Activated T-helper 2 cell treated with anti-CD3 and anti-CD28 coated beads, Interferon-gamma antibody, Interleukin-2, Interleukin-4, amounts not matched to agents 10 μg/mL and 5 μg/mL and 100 μg/mL, durations not matched to agents 14 hours and 24 hours and 36 hours (primary cell): ENCODE results near the gene HOGA1. TPM values are rescaled to one million over a fixed set of nuclear protein-coding genes. Genes with fewer than 3 reads are reported as not detected.
"Not testable (repeated sequence)": the region's sequence is repeated elsewhere in the genome, so short reads cannot be mapped to it uniquely, and the experiment has no call there.

Source experiments
- DNase-seq: peaks from one replicate; pipeline ENCODE4 v3.0.0; 2021; ENCODE audit warnings: low spot score
- H3K27ac Mint-ChIP-seq: one replicate; pipeline ENCODE4 v1.8.0; 2021; ENCODE audit warnings: mixed read lengths
- H3K27me3 Mint-ChIP-seq: one replicate; pipeline ENCODE4 v1.8.0; 2021; ENCODE audit warnings: low read depth, mixed read lengths
- H3K36me3 Mint-ChIP-seq: one replicate; pipeline ENCODE4 v1.8.0; 2021; ENCODE audit warnings: low read depth, mixed read lengths
- H3K4me1 Mint-ChIP-seq: one replicate; pipeline ENCODE4 v1.8.0; 2021; ENCODE audit warnings: low read depth, mixed read lengths
- H3K4me3 Mint-ChIP-seq: one replicate; pipeline ENCODE4 v1.8.0; 2021; ENCODE audit warnings: low read depth, mild to moderate bottlenecking, moderate library complexity, mixed read lengths
- H3K9me3 Mint-ChIP-seq: one replicate; pipeline ENCODE4 v1.8.0; 2021; ENCODE audit warnings: mixed read lengths
- intact Hi-C: fragments of 100-400 bp; cut with micrococcal nuclease; formaldehyde crosslinking; loops from one replicate; pipeline ENCODE4 v1.15.1; 2023
- total RNA-seq: library from RNA; stranded (reverse); gene quantifications from 2 replicates; pipeline ENCODE4 v1.2.3, GENCODE V29; 2022

HOGA1 gene
- total RNA-seq, 1 donor from 2014 or later, result not detected

DNA sequence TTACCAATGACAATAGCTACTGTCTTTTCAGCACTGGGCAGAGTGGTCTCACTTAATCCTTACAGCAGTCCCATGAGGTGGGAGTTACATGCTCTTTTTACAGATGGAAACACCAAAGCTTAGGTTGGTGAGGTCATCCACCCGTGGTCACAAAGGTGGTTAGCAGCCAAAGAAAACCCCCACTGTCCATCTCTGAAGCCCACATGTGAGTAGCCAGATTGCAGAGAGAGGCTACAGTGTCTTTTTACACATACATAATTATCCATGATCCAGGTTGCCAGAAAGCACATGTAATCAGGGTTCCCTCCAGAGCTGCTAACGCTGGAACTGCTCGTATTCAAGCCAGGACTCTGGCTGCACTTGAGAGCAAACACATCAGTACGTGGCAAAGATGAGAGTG lies 36.2 kb upstream of the HOGA1 start:
- Mint-ChIP-seq H3K27me3 (no peaks in the 10 kb centered on the region), H3K36me3 (no peaks in the 10 kb centered on the region), H3K27ac (no peak overlapping the region), H3K9me3 (no peaks in the 10 kb centered on the region), H3K4me3 (no peak overlapping the region), H3K4me1 (peaks cover 11% of the 10 kb centered on the region)
- no peak for DNase-seq
- intact Hi-C loops, result no loop called here

DNA sequence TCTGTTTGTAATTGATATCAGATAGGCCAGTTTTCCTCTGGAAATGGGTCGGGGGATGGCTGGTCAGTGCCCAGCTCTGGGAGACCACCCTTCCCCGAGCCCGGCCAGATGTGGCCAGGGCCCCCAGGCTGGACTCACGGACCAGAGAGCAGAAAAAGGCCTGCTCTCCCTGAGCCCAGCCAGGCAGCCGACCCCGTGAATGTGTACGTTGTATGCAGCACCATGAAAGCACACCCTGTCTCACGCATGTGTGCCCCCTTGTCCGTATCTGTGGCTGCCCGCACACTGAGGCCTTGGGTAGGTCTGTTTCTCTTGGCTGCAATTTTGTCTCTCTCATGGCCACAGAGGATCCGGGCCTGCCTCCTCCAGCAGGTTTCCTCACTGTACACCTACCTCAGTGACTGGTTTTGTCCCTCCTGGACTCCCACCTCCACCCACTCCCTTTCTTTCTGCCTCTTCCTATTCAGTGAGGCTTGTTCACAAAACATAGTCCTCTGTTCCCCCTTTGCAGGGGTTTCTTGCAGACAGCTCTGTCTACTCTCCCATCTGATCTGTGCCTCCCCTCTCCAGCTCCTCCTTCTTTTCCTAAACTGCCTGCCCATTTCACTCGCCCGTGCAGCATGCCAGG lies 35.2 kb upstream of the HOGA1 start:
- Mint-ChIP-seq H3K27ac (no peak overlapping the region), H3K4me3 (no peak overlapping the region), H3K4me1 (peaks cover 5% of the 10 kb centered on the region), H3K27me3 (no peaks in the 10 kb centered on the region), H3K36me3 (no peaks in the 10 kb centered on the region), H3K9me3 (no peaks in the 10 kb centered on the region)
- intact Hi-C loops, result no loop called here
- DNase-seq, result no peak

DNA sequence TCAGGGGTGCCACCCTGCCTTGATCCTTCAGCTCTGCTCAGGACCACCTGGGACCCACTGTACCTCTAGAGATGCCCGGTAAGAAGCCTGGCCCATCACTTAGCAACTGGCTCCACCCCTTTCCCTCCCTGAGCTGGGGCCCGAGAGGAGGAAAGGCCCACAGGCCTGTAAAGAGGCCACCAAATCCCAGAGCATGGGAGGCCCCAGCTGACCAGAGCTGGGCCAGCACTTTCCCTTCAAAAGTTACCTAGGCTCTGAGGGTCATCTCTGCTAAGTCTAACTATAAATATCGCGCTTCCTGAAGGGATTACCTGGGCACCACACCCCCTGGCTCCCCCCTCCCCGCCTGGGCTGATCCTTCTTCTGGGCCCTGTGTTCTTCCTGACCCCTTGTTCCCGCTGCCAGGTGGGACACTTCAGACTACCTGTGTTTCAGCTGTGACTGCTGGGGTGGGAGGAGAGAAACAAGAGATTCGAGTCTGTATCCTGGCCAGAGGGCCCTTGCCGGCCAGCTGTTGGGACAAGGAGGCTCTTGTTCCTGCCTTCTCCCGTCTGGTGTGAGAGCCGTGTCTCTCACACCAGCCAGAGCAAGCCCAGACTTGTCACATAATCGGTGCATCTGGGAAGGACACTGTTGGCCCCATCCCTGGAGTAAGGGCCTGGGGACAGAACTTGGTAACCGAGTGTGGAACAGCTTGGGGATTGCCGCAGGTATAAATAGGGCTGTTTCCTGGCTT lies 34.4 kb upstream of the HOGA1 start:
- DNase-seq, result no peak
- Mint-ChIP-seq H3K27me3 (no peaks in the 10 kb centered on the region), H3K36me3 (no peaks in the 10 kb centered on the region), H3K4me1 (peaks cover 4% of the 10 kb centered on the region), H3K4me3 (no peak overlapping the region), H3K9me3 (no peaks in the 10 kb centered on the region), H3K27ac (no peak overlapping the region)
- intact Hi-C loops, result no loop called here

DNA sequence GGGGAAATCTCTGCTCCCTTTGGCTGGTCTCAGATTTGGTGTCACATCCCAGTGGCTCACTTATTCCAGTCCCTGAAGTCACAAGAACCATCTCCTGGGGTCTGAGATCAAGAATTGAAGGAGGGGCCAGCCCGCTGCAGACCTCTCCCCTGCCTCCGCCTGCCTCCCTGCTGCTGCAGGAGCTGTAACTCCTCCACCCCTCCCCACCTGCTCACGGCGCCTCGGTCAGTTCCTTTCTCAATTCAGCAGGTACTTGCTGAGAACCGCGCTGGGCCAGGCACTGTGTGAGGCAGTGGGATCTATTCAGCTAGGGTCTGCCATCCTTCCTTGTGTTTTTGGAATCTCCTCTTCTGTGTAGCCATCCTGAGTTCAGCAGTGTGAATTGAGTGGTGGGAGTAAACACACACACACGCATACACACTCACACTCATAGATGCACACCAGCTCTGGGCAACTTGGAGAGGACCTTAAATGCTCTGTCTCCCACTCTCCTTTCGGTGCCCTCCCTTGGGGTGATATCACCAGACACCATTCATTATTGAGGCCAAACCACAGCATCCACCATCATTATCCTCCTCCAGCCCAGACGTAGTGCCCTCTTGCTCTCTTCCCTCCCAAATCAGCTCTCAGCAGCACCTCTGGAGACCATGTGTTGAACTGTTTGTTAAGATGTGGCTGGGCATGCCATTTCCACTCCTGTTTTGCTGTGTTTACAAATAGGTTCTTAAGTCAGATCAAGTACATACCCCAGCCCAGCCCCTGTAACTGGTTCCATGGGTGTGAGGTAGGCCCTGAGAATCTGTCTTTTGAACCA lies 33.6 kb upstream of the HOGA1 start:
- peaks cover 2% of the 10 kb centered on the region for H3K4me1 Mint-ChIP-seq
- no peak overlapping the region for H3K27ac Mint-ChIP-seq
- intact Hi-C loops, result no loop called here
- no peaks in the 10 kb centered on the region for H3K27me3 Mint-ChIP-seq
- H3K36me3 Mint-ChIP-seq, result no peaks in the 10 kb centered on the region
- H3K9me3 Mint-ChIP-seq, result no peaks in the 10 kb centered on the region
- DNase-seq, result no peak
- no peak overlapping the region for H3K4me3 Mint-ChIP-seq

DNA sequence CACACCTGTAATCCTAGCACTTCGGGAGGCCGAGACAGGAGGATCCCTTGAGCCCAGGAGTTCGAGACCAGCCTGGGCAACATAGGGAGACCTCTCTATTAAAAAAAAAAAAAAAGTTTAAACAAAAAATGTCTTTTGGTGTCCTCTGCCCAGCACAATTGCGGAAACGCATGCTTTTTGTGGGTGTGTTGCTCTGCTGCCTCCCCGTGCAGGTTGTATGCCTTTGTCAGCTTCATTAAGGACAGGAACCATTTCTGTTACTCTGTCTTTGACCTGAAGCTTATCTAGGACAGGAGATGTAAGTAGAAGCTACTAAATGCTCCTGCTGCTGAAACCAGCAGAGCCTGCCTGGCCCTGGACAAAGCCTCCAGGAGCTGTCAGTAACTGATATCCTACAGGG lies 32.9 kb upstream of the HOGA1 start:
- intact Hi-C loops, result no loop called here
- H3K4me3 Mint-ChIP-seq, result no peak overlapping the region
- DNase-seq, result no peak
- peaks cover 3% of the 10 kb centered on the region for H3K9me3 Mint-ChIP-seq
- peaks cover 2% of the 10 kb centered on the region for H3K4me1 Mint-ChIP-seq
- no peak overlapping the region for H3K27ac Mint-ChIP-seq
- no peaks in the 10 kb centered on the region for H3K36me3 Mint-ChIP-seq
- H3K27me3 Mint-ChIP-seq, result no peaks in the 10 kb centered on the region

DNA sequence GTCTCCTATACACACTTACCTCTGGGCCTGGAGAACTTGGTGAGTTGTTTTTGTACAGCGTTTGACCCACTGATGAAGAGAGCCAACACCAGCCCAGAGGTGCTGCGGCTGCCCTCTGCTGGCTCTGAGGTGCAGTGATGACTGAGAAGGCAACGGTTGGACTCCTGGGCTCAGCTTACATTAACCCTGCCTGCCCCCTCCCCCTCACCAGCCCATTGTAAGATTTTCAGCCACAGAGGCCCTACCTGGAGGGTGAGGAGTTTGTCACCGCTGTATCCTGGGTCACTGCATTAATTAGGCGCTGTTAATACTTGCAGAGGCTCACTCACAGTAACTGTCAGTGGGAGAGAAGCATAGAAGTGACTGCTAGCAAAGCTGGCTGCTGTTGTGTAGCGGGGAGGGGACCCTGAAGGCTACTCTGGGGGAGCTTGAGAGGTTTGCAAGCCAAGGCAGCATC lies 30.6 kb upstream of the HOGA1 start:
- intact Hi-C loops, result loop anchor here (1.0 kb wide), 3 partner anchors 18 to 146 kb away; no protein-coding TSS in a partner anchor
- DNase-seq, result peak; percentile 45
- Mint-ChIP-seq H3K27ac (no peak overlapping the region), H3K27me3 (no peaks in the 10 kb centered on the region), H3K4me1 (peaks cover 2% of the 10 kb centered on the region), H3K36me3 (no peaks in the 10 kb centered on the region), H3K4me3 (no peak overlapping the region), H3K9me3 (peaks cover 3% of the 10 kb centered on the region)

DNA sequence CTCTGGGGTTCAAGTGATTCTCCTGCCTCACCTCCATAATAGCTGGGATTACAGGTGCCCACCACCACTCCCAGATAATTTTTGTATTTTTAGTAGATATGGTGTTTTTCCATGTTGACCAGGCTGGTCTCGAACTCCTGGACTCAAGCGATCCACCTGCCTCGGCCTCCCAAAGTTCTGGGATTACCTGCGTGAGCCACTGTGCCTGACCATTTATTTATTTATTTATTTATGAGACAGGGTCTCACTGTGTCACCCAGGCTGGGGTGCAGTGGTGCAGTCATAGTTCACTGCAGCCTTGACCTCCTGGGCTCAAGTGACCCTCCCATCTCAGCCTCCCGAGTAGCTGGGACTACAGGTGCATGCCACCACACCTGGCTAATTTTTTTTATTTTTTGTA lies 29.9 kb upstream of the HOGA1 start:
- intact Hi-C loops, DNase-seq, H3K4me1 Mint-ChIP-seq, H3K27me3 Mint-ChIP-seq, H3K9me3 Mint-ChIP-seq, H3K36me3 Mint-ChIP-seq, H3K27ac Mint-ChIP-seq, H3K4me3 Mint-ChIP-seq: not testable (repeated sequence)

DNA sequence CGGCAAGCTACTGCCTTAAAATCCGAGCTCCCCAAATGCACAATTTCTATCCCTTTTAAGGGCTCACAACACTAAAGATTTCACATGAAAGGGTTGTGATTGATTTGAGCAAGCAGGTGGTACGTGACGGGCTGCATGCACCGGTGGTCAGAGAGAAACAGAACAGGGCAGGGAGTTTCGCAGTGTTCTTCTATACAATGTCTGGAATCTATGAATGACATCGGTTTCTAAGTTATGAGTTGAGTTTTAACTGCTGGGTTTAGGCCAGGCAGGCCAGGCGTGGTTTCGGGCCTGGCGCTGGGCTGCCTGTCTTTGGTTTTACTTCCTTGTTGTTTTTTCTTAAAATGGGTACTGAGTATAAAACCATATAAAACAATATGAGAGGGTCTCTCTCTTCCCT lies 28.6 kb upstream of the HOGA1 start:
- H3K27ac Mint-ChIP-seq, H3K4me1 Mint-ChIP-seq, H3K9me3 Mint-ChIP-seq, H3K27me3 Mint-ChIP-seq, DNase-seq, H3K36me3 Mint-ChIP-seq, intact Hi-C loops, H3K4me3 Mint-ChIP-seq: not testable (repeated sequence)

DNA sequence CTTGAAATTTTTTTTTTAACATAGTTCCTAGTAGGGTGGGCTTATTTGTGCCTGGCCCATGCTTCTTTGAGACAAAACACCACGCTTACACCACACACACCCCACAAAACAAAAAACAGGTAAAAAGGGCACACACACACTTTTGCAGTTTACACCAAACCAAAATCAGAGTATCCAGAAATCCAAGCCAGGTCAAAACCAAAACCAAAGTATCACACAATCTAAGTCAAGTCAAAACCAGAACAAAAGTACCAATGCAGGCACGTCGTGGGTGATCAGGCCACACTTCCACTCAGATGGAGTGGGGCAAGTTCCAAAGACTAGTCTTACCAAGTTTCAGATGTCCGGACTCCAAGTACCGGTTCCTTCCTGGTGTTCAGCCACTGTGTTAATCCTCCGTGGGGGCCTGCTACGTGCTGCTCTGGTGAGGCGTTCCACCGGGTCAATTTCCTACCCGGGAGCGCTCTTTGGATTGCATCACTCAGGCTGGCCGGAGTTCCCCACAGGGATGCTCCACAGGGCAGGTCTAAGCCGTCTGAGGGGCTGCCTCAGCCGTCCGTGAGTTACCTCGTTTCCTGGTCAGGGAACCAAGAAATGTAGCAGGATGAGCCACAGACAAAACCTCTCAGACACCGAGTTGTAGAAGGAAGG lies 23.3 kb upstream of the HOGA1 start:
- H3K27me3 Mint-ChIP-seq, H3K9me3 Mint-ChIP-seq, DNase-seq, H3K4me1 Mint-ChIP-seq, H3K27ac Mint-ChIP-seq, H3K4me3 Mint-ChIP-seq, H3K36me3 Mint-ChIP-seq, intact Hi-C loops: not testable (repeated sequence)

DNA sequence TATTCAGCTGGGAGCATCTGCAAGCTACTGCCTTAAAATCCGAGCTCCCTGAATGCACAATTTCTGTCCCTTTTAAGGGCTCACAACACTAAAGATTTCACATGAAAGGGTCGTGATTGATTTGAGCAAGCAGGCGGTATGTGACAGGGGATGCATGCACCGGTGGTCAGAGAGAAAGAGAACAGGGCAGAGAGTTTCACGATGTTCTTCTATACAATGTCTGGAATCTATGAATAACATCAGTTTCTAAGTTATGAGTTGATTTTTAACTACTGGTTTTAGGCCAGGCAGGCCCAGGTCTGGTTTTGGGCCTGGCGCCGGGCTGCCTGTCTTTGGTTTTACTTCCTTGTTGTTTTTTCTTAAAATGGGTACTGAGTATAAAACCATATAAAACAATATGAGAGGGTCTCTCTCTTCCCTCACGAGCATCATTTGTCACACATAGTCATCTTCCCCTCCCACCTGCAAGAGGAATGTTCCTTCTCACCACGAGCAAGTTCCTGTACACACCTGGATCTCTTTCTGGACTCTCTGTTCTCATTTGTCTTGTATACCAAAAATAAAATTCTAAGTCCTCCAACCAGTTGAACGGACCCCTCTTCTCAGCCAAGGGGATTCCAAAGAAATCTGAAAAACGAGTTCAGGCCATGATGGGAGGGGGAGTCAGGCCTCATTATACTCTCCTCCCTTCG lies 22.7 kb upstream of the HOGA1 start:
- DNase-seq, intact Hi-C loops, H3K9me3 Mint-ChIP-seq, H3K27me3 Mint-ChIP-seq, H3K36me3 Mint-ChIP-seq, H3K27ac Mint-ChIP-seq, H3K4me3 Mint-ChIP-seq, H3K4me1 Mint-ChIP-seq: not testable (repeated sequence)

DNA sequence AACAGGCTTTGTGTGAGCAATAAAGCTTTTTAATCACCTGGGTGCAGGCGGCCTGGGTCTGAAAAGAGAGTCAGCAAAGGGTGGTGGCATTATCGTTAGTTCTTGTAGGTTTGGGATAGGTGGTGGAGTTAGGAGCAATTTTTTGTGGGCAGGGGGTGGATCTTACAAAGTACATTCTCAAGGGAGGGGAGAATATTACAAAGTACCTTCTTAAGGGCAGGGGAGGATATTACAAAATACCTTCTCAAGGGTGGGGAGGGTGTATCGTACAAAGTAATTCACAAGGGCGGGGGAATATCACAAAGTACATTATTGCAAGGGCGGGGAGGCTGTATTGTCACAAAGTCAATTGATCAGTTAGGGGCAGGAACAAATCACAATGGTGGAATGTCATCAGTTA lies 21.9 kb upstream of the HOGA1 start:
- H3K4me1 Mint-ChIP-seq, H3K4me3 Mint-ChIP-seq, intact Hi-C loops: not testable (repeated sequence)

DNA sequence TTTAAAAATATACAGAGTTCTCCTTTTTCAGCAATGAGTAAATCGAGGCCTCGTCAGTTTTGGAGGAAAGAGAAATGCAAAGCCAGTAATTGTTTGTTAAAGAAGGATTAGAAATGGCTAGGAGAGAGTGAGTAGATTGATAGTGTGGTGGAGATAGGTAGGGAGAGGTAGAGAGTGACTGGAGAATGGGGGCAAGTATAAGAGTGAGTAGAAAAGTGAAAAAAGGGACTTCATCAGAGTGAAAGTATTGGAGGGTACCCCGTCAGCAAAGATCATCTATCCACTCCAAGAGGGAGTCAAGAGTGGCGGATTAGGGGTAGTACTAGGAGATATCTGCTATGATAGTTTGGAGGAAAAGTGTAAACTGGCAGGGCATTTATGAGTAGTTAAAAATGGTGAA lies 20.9 kb upstream of the HOGA1 start:
- peaks cover 5% of the 10 kb centered on the region for H3K4me1 Mint-ChIP-seq
- H3K4me3 Mint-ChIP-seq, result no peak overlapping the region
- DNase-seq, result no peak
- H3K36me3 Mint-ChIP-seq, result no peaks in the 10 kb centered on the region
- no peak overlapping the region for H3K27ac Mint-ChIP-seq
- intact Hi-C loops, result no loop called here
- H3K9me3 Mint-ChIP-seq, result no peaks in the 10 kb centered on the region
- no peaks in the 10 kb centered on the region for H3K27me3 Mint-ChIP-seq

More for the DNA sequence above, 21.9 kb upstream of the HOGA1 start:
- H3K27ac Mint-ChIP-seq, H3K27me3 Mint-ChIP-seq, H3K36me3 Mint-ChIP-seq, DNase-seq, H3K9me3 Mint-ChIP-seq: not testable (repeated sequence)
